ENCODE results near the gene TSFM.

The TSFM gene

GRCh38 chr12:57782608-57783465, at the start of gene TSFM:
Gene TSFM, plus strand, starts transcription at chr12:57782787. Its CDS starts 15 bp downstream, at chr12:57782802.
- peak; percentile 96 for DNase-seq

GRCh38 chr12:57733928-57734327, 48.7 kb upstream of the TSFM start:
- DNase-seq: no peak

- no peak for DNase-seq
Measured at GRCh38 chr12:57734591-57734990, 48.0 kb upstream of the TSFM start.

- no peak for DNase-seq
Measured at GRCh38 chr12:57735198-57735855, 47.3 kb upstream of the TSFM start.

- DNase-seq: peak; percentile 73
Measured at GRCh38 chr12:57735952-57736740, 46.4 kb upstream of the TSFM start.

- peak; percentile 45 for DNase-seq
Measured at GRCh38 chr12:57736741-57737466, 45.7 kb upstream of the TSFM start.

GRCh38 chr12:57737467-57738460, 44.8 kb upstream of the TSFM start:
- DNase-seq: peak; percentile 70

- DNase-seq: peak; percentile 72
Measured at GRCh38 chr12:57738661-57739237, 43.8 kb upstream of the TSFM start, which contains the start of gene AGAP2. Gene AGAP2, minus strand, starts transcription at chr12:57738742. Its CDS starts 496 bp downstream, at chr12:57738246.

GRCh38 chr12:57739387-57739786, 43.2 kb upstream of the TSFM start:
- DNase-seq: no peak

GRCh38 chr12:57739914-57740538, 42.6 kb upstream of the TSFM start:
- DNase-seq: no peak

- DNase-seq: no peak
Measured at GRCh38 chr12:57740656-57741412, 41.8 kb upstream of the TSFM start.

GRCh38 chr12:57741413-57741789, 41.2 kb upstream of the TSFM start:
- no peak for DNase-seq

GRCh38 chr12:57741844-57742738, 40.5 kb upstream of the TSFM start:
- no peak for DNase-seq

- DNase-seq: no peak
Measured at GRCh38 chr12:57743769-57744168, 38.8 kb upstream of the TSFM start.

GRCh38 chr12:57744194-57744776, 38.3 kb upstream of the TSFM start:
- DNase-seq: no peak

GRCh38 chr12:57744777-57745484, 37.7 kb upstream of the TSFM start, which contains the start of gene TSPAN31:
Gene TSPAN31, plus strand, starts transcription at chr12:57745039. Its CDS starts 116 bp downstream, at chr12:57745155.
- peak; percentile 97 for DNase-seq

- DNase-seq: no peak
Measured at GRCh38 chr12:57745485-57745881, 37.1 kb upstream of the TSFM start.

Measured in retina (tissue), 1 donor.